Large intestine (tissue), 3 donors: Measurements from ENCODE around the gene GUCY2C. TPM values are rescaled to one million over a fixed set of nuclear protein-coding genes. Genes with fewer than 3 reads are reported as not detected.

Experiments used
- DNase-seq, 2 donors: peaks; one replicate each; pipeline versions ENCODE4 v3.0.0 to v3.0.0-alpha.2; 2013
- H3K27ac ChIP-seq: one replicate; pipeline ENCODE4 v1.5.1; 2013; ENCODE audit warnings: low read length
- H3K27me3 ChIP-seq: 2 replicates; pipeline ENCODE4 v1.6.1; 2013; ENCODE audit warnings: low read length; ENCODE audit not compliant: control insufficient read depth, insufficient read depth
- H3K36me3 ChIP-seq: 2 replicates; pipeline ENCODE4 v1.6.1; 2013; ENCODE audit warnings: low read length; ENCODE audit not compliant: control insufficient read depth, insufficient read depth
- H3K4me1 ChIP-seq: one replicate; pipeline ENCODE4 v1.6.1; 2013; ENCODE audit warnings: low read length; ENCODE audit not compliant: control insufficient read depth, insufficient read depth
- H3K4me3 ChIP-seq: one replicate; pipeline ENCODE4 v1.5.1; 2013; ENCODE audit warnings: low read length
- H3K9me3 ChIP-seq: one replicate; pipeline ENCODE4 v1.6.1; 2013; ENCODE audit warnings: mild to moderate bottlenecking, low read depth, low read length, moderate library complexity; ENCODE audit not compliant: control insufficient read depth
- WGBS: methylation state at CpG from one replicate; pipeline ENCODE4 v1.1.5; 2013; ENCODE audit warnings: low lambda C conversion rate; ENCODE audit not compliant: insufficient coverage; 5-methylcytosine and 5-hydroxymethylcytosine counted together
- polyA plus RNA-seq: library from polyadenylated mRNA; unstranded; fragments of 120-200 nt; gene quantifications from one replicate; pipeline ENCODE4 v1.2.1, GENCODE V29; 2013

Gene GUCY2C
- polyA plus RNA-seq, 1 donor: 126 TPM

DNA sequence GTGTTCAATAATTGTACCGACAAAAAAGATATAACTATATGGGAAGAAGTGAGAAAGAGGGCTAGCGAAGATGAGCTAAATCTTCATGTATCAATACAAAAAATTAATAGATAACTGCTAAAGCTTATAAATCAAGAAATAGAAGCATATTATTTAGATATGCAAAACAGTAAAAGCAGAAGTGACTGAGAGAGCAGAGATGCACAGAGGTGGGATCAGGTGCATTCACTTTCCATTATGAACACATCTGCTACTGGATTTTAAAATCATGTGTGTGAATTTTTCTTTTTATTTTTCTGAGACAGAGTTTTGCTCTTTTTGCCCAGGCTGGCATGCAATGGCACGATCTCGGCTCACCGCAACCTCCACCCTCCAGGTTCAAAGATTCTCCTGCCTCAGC is 33.4 kb downstream of the GUCY2C start:
- Histone ChIP-seq H3K4me1 (peaks cover 4% of the 10 kb centered on the region), H3K4me3 (no peak overlapping the region), H3K36me3 (peaks cover 39% of the 10 kb centered on the region), H3K27ac (no peak overlapping the region), H3K9me3 (no peaks in the 10 kb centered on the region), H3K27me3 (no peaks in the 10 kb centered on the region)
- no peak for DNase-seq
- WGBS: 92% methylated on average over 2 of the region's 5 CpGs

DNA sequence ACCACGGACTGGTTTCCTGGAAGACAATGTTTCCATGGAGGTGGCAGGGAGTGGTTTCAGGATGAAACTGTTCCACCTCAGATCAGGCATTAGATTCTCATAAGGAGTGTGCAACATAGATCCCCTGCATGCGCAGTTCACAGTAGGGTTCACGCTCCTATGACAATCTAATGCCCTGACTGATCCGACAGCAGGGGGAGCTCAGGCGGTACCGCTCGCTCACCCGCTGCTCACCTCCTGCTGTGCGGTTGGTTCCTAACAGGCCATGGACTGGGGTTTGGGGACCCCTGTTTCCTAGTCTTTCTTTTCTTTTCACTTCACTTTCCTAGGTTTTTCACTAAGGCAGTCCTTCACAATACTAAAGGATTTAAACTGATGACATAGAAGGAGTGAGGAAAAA is 39.6 kb downstream of the GUCY2C start:
- no CpG with 5 or more reads among the region's 9 CpGs for WGBS
- Histone ChIP-seq H3K4me1 (no peaks in the 10 kb centered on the region), H3K4me3 (no peak overlapping the region), H3K36me3 (peaks cover 67% of the 10 kb centered on the region), H3K27me3 (no peaks in the 10 kb centered on the region), H3K9me3 (no peaks in the 10 kb centered on the region), H3K27ac (no peak overlapping the region)
- no peak for DNase-seq

DNA sequence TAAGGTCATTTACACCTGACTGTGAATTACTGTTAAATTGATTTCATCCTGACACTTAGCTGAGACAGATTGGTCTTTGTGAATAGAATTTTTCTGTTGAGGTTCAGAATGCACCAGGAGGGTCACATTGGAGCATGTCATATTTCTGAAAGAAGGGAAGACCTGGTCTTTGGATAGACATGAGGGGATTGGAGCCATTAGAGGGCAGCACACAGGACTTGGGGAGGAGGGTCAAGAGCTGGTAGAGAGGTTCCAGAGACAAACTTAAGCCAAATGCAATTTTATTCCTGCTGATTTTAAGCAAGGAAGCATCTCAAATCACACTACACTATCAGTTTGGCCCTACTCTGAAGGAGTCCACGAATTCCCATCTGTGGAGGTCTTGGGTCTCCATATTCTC is 41.1 kb downstream of the GUCY2C start:
- no peaks in the 10 kb centered on the region for H3K4me1 ChIP-seq
- WGBS: no CpG with 5 or more reads among the region's 1 CpG
- H3K36me3 ChIP-seq: peaks cover 56% of the 10 kb centered on the region
- H3K4me3 ChIP-seq: no peak overlapping the region
- H3K27ac ChIP-seq: no peak overlapping the region
- H3K27me3 ChIP-seq: no peaks in the 10 kb centered on the region
- no peak for DNase-seq
- H3K9me3 ChIP-seq: no peaks in the 10 kb centered on the region

DNA sequence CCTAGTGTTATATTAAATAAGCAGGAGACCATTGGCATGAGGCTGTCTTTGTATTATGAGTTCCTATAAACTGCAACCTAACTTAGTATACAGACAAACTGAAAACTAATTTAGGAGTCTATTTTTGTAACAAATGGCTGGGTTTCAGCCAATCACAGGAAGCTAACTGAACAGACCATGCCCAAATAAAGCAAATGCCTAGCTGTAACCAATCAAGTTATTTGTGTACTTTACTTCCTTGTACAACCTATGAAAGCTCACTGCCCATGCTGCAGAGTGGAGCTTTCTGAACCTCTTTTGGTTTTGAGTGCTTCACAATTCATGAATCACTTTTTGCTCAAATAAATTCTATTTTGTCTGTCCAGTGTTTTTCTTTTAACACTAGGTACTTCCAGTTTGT is 41.6 kb downstream of the GUCY2C start:
- Histone ChIP-seq H3K27ac (no peak overlapping the region), H3K4me3 (no peak overlapping the region), H3K36me3 (peaks cover 54% of the 10 kb centered on the region), H3K4me1 (no peaks in the 10 kb centered on the region), H3K27me3 (no peaks in the 10 kb centered on the region), H3K9me3 (no peaks in the 10 kb centered on the region)
- DNase-seq: no peak

DNA sequence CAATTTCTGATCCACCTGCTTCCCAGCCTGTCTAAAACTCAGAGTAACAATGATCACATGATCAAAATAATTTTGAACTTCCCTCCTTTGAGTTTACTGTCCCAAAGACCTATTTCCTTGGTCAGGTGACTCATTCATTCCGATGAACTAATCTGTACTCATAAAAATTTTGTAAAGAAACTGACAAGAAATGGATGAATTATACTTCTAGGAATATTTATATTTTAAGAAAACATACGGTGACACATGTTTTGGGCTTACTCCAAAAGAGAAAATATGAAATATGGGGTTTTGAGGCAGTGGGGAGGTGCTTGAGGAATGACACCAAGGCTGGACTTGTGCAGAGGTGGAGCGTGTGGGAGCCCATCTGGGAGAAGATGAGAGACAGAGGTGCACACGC is 42.0 kb downstream of the GUCY2C start:
- Histone ChIP-seq H3K27me3 (no peaks in the 10 kb centered on the region), H3K9me3 (no peaks in the 10 kb centered on the region), H3K4me1 (no peaks in the 10 kb centered on the region), H3K27ac (no peak overlapping the region), H3K36me3 (peaks cover 50% of the 10 kb centered on the region), H3K4me3 (no peak overlapping the region)
- 78% methylated on average over 1 of the region's 4 CpGs for WGBS
- DNase-seq: no peak

DNA sequence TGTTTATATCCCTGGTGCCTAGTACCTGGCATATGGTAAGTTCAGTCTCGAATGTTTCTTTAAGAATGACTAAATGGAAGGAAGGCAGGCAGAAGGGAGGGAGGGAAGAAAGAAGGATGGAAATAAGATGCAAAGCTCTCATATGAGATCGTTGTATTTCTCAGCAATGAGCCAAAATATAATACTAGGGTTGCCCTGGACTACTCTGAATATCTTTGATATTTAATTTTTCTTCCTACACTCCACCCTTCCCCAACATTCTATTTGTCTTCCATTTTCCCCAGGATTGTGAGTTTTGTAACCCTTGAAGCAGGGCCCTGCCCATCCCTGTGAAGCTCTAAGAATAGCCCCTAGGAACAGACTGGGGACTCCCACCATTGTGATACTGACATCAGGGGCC is 43.9 kb downstream of the GUCY2C start:
- no peak for DNase-seq
- Histone ChIP-seq H3K27ac (no peak overlapping the region), H3K27me3 (no peaks in the 10 kb centered on the region), H3K4me3 (no peak overlapping the region), H3K9me3 (no peaks in the 10 kb centered on the region), H3K4me1 (no peaks in the 10 kb centered on the region), H3K36me3 (peaks cover 45% of the 10 kb centered on the region)
- WGBS: 100% methylated on average over 2 of the region's 2 CpGs

DNA sequence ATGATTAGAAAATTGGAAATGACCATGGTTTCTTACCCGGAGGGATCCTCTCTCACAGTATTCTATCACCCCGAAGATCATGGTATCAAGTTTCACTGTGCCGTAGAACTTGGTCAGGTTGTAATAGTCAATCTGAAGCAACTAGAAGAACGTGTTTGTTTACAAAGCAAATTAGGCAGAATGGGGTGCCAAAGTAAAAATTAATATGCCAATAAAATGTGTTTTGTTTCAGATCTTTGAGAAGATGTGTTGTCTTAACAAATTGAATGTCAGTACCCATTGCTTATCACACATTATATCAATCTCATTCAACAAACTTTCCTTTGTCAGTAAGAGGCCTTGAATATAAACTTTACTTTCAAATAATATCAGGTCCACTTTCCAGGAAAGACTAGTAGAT is 45.0 kb downstream of the GUCY2C start:
- no peak overlapping the region for H3K4me3 ChIP-seq
- no peak for DNase-seq
- H3K4me1 ChIP-seq: no peaks in the 10 kb centered on the region
- no peak overlapping the region for H3K27ac ChIP-seq
- no peaks in the 10 kb centered on the region for H3K27me3 ChIP-seq
- 78% methylated on average over 1 of the region's 4 CpGs for WGBS
- peaks cover 38% of the 10 kb centered on the region for H3K36me3 ChIP-seq
- no peaks in the 10 kb centered on the region for H3K9me3 ChIP-seq

DNA sequence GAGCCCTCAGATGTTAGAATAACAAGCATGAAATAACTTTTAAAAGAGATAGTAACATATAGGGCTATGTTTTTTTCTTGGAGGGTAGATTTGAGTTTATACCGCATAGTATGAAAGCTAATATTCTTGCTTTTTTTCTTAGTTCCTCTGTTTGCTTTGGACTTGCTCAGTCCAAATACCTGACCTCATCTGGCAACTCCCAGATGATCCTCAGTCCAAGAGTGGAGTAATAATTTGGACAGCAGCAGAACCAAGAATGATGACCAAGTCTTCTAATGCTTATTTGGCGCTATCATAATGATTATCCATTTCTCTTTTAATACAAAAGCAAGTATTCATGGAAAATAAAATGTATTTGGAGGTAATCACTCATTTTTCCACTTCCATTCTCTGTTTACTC is 45.6 kb downstream of the GUCY2C start:
- H3K4me3 ChIP-seq: no peak overlapping the region
- no peaks in the 10 kb centered on the region for H3K27me3 ChIP-seq
- DNase-seq: no peak
- H3K9me3 ChIP-seq: no peaks in the 10 kb centered on the region
- 100% methylated on average over 2 of the region's 2 CpGs for WGBS
- no peak overlapping the region for H3K27ac ChIP-seq
- H3K36me3 ChIP-seq: peaks cover 34% of the 10 kb centered on the region
- H3K4me1 ChIP-seq: no peaks in the 10 kb centered on the region

DNA sequence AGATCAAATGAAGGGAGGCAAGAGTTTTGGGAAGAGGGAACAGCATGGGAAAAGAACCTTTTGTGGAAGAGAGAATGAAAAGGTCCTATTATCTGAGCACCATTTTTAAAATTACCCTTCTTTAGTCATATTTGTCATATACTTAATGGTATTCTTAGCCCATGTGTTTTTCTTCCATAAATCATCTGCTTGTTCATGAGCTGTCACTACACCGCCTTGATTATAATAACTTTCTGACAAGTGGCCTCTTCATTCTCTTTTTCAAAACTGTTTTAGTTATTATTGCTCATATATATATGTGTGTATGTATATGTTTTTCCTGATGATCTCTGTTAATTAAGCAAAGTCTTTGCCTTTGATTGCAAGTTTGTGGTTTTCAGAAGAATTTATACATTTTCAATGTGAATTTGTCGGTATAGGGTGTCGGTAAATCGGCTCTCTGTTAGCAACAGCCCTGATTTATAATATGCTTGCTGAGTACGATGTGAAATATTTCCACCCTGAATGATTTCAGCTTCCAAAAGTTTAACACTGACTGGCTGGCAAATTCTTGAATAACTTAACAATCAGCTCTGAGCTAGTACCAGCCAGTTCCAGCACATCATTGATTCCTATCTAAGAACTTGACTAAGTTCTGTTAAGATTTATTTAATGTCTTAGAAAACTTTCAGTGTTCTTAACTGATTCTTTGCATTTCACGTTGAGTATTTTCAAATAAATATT is 49.2 kb downstream of the GUCY2C start:
- no peak for DNase-seq
- H3K27me3 ChIP-seq: no peaks in the 10 kb centered on the region
- no peaks in the 10 kb centered on the region for H3K9me3 ChIP-seq
- no peaks in the 10 kb centered on the region for H3K4me1 ChIP-seq
- H3K36me3 ChIP-seq: peaks cover 20% of the 10 kb centered on the region
- no peak overlapping the region for H3K4me3 ChIP-seq
- H3K27ac ChIP-seq: no peak overlapping the region
- WGBS: 90% methylated on average over 6 of the region's 6 CpGs

DNA sequence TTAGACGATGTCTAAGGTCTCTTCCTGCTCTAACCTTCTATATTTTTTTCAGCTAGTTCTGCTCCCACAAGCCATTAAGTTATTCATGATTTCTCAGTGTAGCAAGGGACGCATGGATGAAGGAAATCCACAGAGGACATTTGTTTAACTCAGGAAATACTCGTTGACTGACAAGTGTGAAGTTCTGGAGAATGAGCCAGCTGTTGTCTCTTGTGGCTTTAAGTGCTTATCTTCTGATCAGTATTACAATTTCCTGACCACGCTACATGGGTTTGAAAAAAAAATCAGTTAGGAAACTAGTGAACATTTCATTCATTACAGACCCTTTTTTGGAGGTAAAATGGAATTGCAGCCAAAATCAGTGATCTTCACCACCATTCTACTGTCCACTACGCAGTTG is 53.1 kb downstream of the GUCY2C start:
- H3K9me3 ChIP-seq: no peaks in the 10 kb centered on the region
- H3K27me3 ChIP-seq: no peaks in the 10 kb centered on the region
- H3K4me3 ChIP-seq: no peak overlapping the region
- H3K27ac ChIP-seq: no peak overlapping the region
- WGBS: 100% methylated on average over 1 of the region's 5 CpGs
- DNase-seq: no peak
- peaks cover 38% of the 10 kb centered on the region for H3K36me3 ChIP-seq
- H3K4me1 ChIP-seq: no peaks in the 10 kb centered on the region

DNA sequence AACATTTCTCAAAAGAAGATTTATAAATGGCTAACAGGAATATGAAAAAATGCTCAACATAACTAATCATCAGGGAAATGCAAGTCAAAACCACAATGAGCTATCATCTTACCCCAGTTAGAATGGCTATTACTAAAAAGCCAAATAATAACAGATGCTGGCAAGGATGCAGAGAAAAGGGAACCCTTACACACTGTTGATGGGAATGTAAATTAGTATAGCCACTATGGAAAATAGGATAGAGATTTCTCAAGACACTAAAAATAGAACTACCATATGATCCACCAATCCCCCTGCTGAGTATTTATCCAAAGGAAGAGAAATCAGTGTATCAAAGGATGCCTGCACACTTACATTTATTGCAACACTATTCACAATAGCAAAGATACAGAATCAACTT is 58.3 kb downstream of the GUCY2C start:
- peaks cover 17% of the 10 kb centered on the region for H3K9me3 ChIP-seq
- no peaks in the 10 kb centered on the region for H3K27me3 ChIP-seq
- DNase-seq: no peak
- no peak overlapping the region for H3K4me3 ChIP-seq
- no peaks in the 10 kb centered on the region for H3K4me1 ChIP-seq
- no peak overlapping the region for H3K27ac ChIP-seq
- H3K36me3 ChIP-seq: peaks cover 48% of the 10 kb centered on the region
